ENCODE data around the gene SOCS6. TPM values are rescaled to one million over a fixed set of nuclear protein-coding genes. Genes with fewer than 3 reads are reported as not detected.
A peak's percentile ranks its signal among the peaks of the same experiment; 100 is the strongest.
"Not testable (repeated sequence)": the region's sequence is repeated elsewhere in the genome, so short reads cannot be mapped to it uniquely, and the experiment has no call there.

SOCS6 gene, protein sequence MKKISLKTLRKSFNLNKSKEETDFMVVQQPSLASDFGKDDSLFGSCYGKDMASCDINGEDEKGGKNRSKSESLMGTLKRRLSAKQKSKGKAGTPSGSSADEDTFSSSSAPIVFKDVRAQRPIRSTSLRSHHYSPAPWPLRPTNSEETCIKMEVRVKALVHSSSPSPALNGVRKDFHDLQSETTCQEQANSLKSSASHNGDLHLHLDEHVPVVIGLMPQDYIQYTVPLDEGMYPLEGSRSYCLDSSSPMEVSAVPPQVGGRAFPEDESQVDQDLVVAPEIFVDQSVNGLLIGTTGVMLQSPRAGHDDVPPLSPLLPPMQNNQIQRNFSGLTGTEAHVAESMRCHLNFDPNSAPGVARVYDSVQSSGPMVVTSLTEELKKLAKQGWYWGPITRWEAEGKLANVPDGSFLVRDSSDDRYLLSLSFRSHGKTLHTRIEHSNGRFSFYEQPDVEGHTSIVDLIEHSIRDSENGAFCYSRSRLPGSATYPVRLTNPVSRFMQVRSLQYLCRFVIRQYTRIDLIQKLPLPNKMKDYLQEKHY
- total RNA-seq, result 10 to 100 TPM; 11.7 to 18.0 (median 14.0) TPM
- long read RNA-seq, full-length matches to known transcripts, result 1 of 4 reads
- long read RNA-seq, partial matches to known transcripts, result 0 of 4 reads
- long read RNA-seq, other reads (novel, unspliced or antisense), result 3 of 4 reads

- Histone ChIP-seq H3K4me3 (peak within 1 kb of the TSS; percentile 60 to 75 (median 71)), H3K27ac (peak within 1 kb of the TSS; percentile 84 to 94 (median 89)), H3K36me3 (no peaks in the 10 kb centered on the region), H3K9me3 (no peaks in the 10 kb centered on the region), H3K27me3 (no peaks in the 10 kb centered on the region), H3K4me1 (peaks cover 0 to 20% (median 8%) of the 10 kb centered on the region in 4 donors)
- ATAC-seq (peak; percentile 44 to 77 (median 64)), DNase-seq (peak; percentile 63 to 70 (median 66))
- 0% methylated on average over 8 of the region's 77 CpGs for WGBS (ENCODE audit: insufficient coverage, low coverage, low lambda C conversion rate, missing lambda C conversion rate)
- intact Hi-C loops (cut with DNase I), result no loop called here
- peak; percentile 70 for TF ChIP-seq POLR2A (IDR thresholded peaks at IDR 0.05)
- TF ChIP-seq, protein P1, sequence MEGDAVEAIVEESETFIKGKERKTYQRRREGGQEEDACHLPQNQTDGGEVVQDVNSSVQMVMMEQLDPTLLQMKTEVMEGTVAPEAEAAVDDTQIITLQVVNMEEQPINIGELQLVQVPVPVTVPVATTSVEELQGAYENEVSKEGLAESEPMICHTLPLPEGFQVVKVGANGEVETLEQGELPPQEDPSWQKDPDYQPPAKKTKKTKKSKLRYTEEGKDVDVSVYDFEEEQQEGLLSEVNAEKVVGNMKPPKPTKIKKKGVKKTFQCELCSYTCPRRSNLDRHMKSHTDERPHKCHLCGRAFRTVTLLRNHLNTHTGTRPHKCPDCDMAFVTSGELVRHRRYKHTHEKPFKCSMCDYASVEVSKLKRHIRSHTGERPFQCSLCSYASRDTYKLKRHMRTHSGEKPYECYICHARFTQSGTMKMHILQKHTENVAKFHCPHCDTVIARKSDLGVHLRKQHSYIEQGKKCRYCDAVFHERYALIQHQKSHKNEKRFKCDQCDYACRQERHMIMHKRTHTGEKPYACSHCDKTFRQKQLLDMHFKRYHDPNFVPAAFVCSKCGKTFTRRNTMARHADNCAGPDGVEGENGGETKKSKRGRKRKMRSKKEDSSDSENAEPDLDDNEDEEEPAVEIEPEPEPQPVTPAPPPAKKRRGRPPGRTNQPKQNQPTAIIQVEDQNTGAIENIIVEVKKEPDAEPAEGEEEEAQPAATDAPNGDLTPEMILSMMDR (IDR thresholded peaks at IDR 0.05), result no peak
These were observed at the start of gene SOCS6 for GRCh38 chr18:70288851-70289328. SOCS6 (plus strand) TSS chr18:70289045; CDS start chr18:70324669, 35,624 bp downstream.

DNA sequence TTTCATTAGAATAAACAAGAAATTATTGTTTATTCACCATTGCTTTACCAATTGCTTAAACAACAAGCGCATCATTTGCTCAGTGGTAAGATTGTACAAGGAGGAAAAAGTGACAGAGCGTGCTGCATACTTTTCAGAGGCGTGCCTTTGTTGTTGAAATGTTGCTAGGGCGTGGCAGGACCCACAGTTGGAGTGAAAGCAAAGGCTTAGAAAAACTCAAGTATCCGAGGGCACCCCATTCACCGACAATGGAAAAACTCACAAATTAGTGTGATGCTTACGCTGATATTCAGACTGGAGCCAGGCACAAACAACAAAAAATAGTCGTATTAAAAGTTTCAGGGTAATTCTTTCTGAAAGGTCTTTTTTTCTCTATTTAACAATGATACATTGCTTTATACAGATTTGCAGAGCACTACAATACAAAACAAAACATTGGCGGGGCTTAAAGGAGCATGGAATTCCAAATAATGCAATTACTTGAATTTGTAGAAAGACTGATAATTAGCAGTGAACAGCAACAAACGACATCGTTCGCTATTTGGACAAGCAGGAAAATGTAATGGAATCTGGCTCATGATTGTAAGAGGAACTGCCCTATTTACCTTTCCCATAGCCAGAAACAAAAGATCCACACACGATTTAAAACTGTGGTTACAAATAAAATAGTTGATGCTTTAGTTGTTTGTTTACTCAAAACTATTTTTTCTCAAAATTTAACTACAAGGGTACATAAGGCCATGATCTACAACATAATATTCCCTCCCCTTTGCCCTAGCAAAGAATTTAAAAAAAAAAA is 45.5 kb upstream of the SOCS6 start:
- Histone ChIP-seq H3K4me3 (no peak overlapping the region), H3K9me3 (no peaks in the 10 kb centered on the region), H3K36me3 (no peaks in the 10 kb centered on the region), H3K4me1 (no peaks in the 10 kb centered on the region), H3K27ac (no peak overlapping the region), H3K27me3 (no peaks in the 10 kb centered on the region)
- WGBS (ENCODE audit: insufficient coverage, low coverage, low lambda C conversion rate, missing lambda C conversion rate), result 63% methylated on average over 13 of the region's 13 CpGs
- ATAC-seq, result no peak
- TF ChIP-seq, protein P1 (IDR thresholded peaks at IDR 0.05), result no peak
- no peak for TF ChIP-seq POLR2A (IDR thresholded peaks at IDR 0.05)
- no peak for DNase-seq
- intact Hi-C loops (cut with DNase I), result no loop called here

GRCh38 chr18:70246061-70246466 is 42.8 kb upstream of the SOCS6 start:
- Histone ChIP-seq H3K4me1 (no peaks in the 10 kb centered on the region), H3K36me3 (no peaks in the 10 kb centered on the region), H3K27me3 (no peaks in the 10 kb centered on the region), H3K9me3 (no peaks in the 10 kb centered on the region), H3K27ac (no peak overlapping the region), H3K4me3 (no peak overlapping the region)
- intact Hi-C loops (cut with DNase I), result no loop called here
- TF ChIP-seq POLR2A (IDR thresholded peaks at IDR 0.05), result no peak
- TF ChIP-seq, protein P1 (IDR thresholded peaks at IDR 0.05), result no peak
- DNase-seq, result no peak
- ATAC-seq, result no peak
- WGBS (ENCODE audit: insufficient coverage, low coverage, low lambda C conversion rate, missing lambda C conversion rate), result 19% methylated on average over 4 of the region's 4 CpGs

DNA sequence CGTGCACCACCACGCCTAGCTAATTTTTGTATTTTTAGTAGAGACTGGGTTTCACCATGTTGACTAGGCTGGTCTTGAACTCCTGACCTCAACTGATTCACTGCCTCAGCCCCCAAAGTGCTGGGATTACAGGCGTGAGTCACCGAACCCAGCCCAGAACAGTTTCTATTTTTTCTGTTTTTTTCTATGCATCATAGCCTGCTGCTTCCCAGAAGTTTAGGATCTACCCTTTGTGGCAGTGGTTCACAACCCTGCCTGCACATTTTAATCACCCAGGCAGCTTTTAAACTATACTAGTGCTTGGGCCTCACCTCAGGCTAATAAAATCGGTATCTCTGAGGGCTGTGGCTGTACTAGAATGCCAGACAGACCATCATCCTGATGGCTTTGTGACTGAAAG is 39.7 kb upstream of the SOCS6 start:
- TF ChIP-seq, protein P1 (IDR thresholded peaks at IDR 0.05), result no peak
- no peak for TF ChIP-seq POLR2A (IDR thresholded peaks at IDR 0.05)
- intact Hi-C loops (cut with DNase I), result no loop called here
- no peaks in the 10 kb centered on the region for H3K9me3 ChIP-seq

DNA sequence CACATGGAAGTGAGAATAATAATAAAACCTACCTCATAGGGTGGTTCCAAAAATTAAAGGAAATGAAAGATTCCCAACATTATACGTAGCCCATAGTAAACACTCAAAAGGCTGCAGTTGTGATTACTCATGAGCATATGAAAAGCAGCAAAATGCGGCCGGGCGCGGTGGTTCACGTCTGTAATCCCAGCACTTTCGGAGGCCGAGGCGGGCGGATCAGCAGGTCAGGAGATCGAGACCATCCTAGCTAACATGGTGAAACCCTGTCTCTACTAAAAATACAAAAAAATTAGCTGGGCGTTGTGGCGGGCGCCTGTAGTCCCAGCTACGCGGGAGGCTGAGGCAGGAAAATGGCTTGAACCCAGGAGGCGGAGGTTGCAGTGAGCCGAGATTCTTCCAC is 39.0 kb upstream of the SOCS6 start:
- H3K4me1 ChIP-seq; ATAC-seq; H3K9me3 ChIP-seq; H3K4me3 ChIP-seq; DNase-seq; H3K36me3 ChIP-seq; intact Hi-C loops (cut with DNase I); H3K27ac ChIP-seq; H3K27me3 ChIP-seq: not testable (repeated sequence)
- WGBS (ENCODE audit: insufficient coverage, low coverage, low lambda C conversion rate, missing lambda C conversion rate), result 96% methylated on average over 17 of the region's 18 CpGs

More for the DNA sequence above, 39.7 kb upstream of the SOCS6 start:
- Histone ChIP-seq H3K4me3 (no peak overlapping the region), H3K27ac (no peak overlapping the region), H3K4me1 (no peaks in the 10 kb centered on the region), H3K36me3 (no peaks in the 10 kb centered on the region), H3K27me3 (no peaks in the 10 kb centered on the region)
- no peak for DNase-seq
- ATAC-seq, result no peak
- 78% methylated on average over 5 of the region's 5 CpGs for WGBS (ENCODE audit: insufficient coverage, low coverage, low lambda C conversion rate, missing lambda C conversion rate)
